H9 (cell line): ENCODE measurements around the gene ZDHHC17. TPM values are rescaled to one million over a fixed set of nuclear protein-coding genes. Genes with fewer than 3 reads are reported as not detected.

Experiments
- DNase-seq: peaks from one replicate; pipeline ENCODE4 v3.0.0-alpha.2; 2017
- H2AFZ ChIP-seq: one replicate; pipeline ENCODE4 v1.6.1; 2013; ENCODE audit warnings: mild to moderate bottlenecking, low read length, control low read depth, moderate library complexity
- H2AK5ac ChIP-seq: 2 replicates; pipeline ENCODE4 v1.6.1; 2013; ENCODE audit warnings: low read length, control low read depth, mixed read lengths; ENCODE audit not compliant: insufficient read length
- H2BK120ac ChIP-seq: one replicate; pipeline ENCODE4 v1.6.1; 2013; ENCODE audit warnings: low read depth, mild to moderate bottlenecking, low read length, control low read depth, inconsistent platforms; ENCODE audit not compliant: poor library complexity, severe bottlenecking
- H2BK12ac ChIP-seq: 2 replicates; pipeline ENCODE4 v1.6.1; 2013; ENCODE audit warnings: low read length, control low read depth, mixed read lengths, low read depth; ENCODE audit not compliant: insufficient read length
- H2BK15ac ChIP-seq: 2 replicates; pipeline ENCODE4 v1.6.1; 2013; ENCODE audit warnings: low read depth, low read length, control low read depth
- H2BK20ac ChIP-seq: one replicate; pipeline ENCODE4 v1.6.1; 2013; ENCODE audit warnings: low read depth, mild to moderate bottlenecking, low read length, control low read depth, inconsistent platforms; ENCODE audit not compliant: poor library complexity, severe bottlenecking
- H2BK5ac ChIP-seq: 2 replicates; pipeline ENCODE4 v1.6.1; 2013; ENCODE audit warnings: low read length, control low read depth, mixed read lengths; ENCODE audit not compliant: insufficient read length
- H3K14ac ChIP-seq: 2 replicates; pipeline ENCODE4 v1.6.1; 2013; ENCODE audit warnings: low read length, control low read depth; ENCODE audit not compliant: insufficient read depth
- H3K18ac ChIP-seq: 2 replicates; pipeline ENCODE4 v1.6.1; 2013; ENCODE audit warnings: low read depth, mild to moderate bottlenecking, mixed read lengths, low read length, control low read depth; ENCODE audit not compliant: insufficient read length
- H3K23ac ChIP-seq: 2 replicates; pipeline ENCODE4 v1.6.1; 2013; ENCODE audit warnings: low read length, control low read depth, mixed read lengths, low read depth; ENCODE audit not compliant: insufficient read length
- H3K23me2 ChIP-seq: 2 replicates; pipeline ENCODE4 v1.6.1; 2013; ENCODE audit warnings: low read depth, mild to moderate bottlenecking, mixed read lengths, low read length, control low read depth; ENCODE audit not compliant: insufficient read length, poor library complexity, severe bottlenecking
- H3K27ac ChIP-seq: 2 replicates; pipeline ENCODE4 v1.5.1; 2013; ENCODE audit warnings: low read length, control low read depth, mixed read lengths, low read depth; ENCODE audit not compliant: insufficient read length
- H3K27me3 ChIP-seq: 2 replicates; pipeline ENCODE4 v1.6.1; 2013; ENCODE audit warnings: low read length, control low read depth, inconsistent platforms; ENCODE audit not compliant: insufficient read depth
- H3K4ac ChIP-seq: 2 replicates; pipeline ENCODE4 v1.6.1; 2013; ENCODE audit warnings: low read depth, mild to moderate bottlenecking, control low read depth, inconsistent platforms, low read length, moderate library complexity
- H3K4me1 ChIP-seq: 2 replicates; pipeline ENCODE4 v1.6.1; 2013; ENCODE audit warnings: low read length, control low read depth, inconsistent platforms; ENCODE audit not compliant: insufficient read depth
- H3K4me2 ChIP-seq: 2 replicates; pipeline ENCODE4 v1.6.1; 2013; ENCODE audit warnings: low read length, control low read depth, mixed read lengths; ENCODE audit not compliant: insufficient read length, insufficient read depth
- H3K56ac ChIP-seq: 2 replicates; pipeline ENCODE4 v1.6.1; 2013; ENCODE audit warnings: low read depth, mild to moderate bottlenecking, mixed read lengths, low read length, control low read depth; ENCODE audit not compliant: insufficient read length
- H3K79me1 ChIP-seq: 2 replicates; pipeline ENCODE4 v1.6.1; 2013; ENCODE audit warnings: low read depth, mild to moderate bottlenecking, moderate library complexity, low read length, control low read depth, inconsistent platforms; ENCODE audit not compliant: insufficient read depth, poor library complexity, severe bottlenecking
- H3K79me2 ChIP-seq: 2 replicates; pipeline ENCODE4 v1.6.1; 2013; ENCODE audit warnings: low read length, control low read depth, inconsistent platforms; ENCODE audit not compliant: insufficient read depth
- H3K9ac ChIP-seq: 2 replicates; pipeline ENCODE4 v1.6.1; 2013; ENCODE audit warnings: low read length, control low read depth, mixed read lengths; ENCODE audit not compliant: insufficient read length; ENCODE audit errors: extremely low read depth
- H3K9me3 ChIP-seq: one replicate; pipeline ENCODE4 v1.6.1; 2013; ENCODE audit warnings: low read depth, low read length, inconsistent platforms; ENCODE audit not compliant: control insufficient read depth
- H3T11ph ChIP-seq: one replicate; pipeline ENCODE4 v1.6.1; 2013; ENCODE audit warnings: mild to moderate bottlenecking, low read length, control low read depth, inconsistent platforms
- H4K20me1 ChIP-seq: one replicate; pipeline ENCODE4 v1.6.1; 2013; ENCODE audit not compliant: control insufficient read depth, insufficient read length, insufficient read depth
- H4K5ac ChIP-seq: 2 replicates; pipeline ENCODE4 v1.6.1; 2013; ENCODE audit warnings: low read depth, mild to moderate bottlenecking, mixed read lengths, low read length, control low read depth; ENCODE audit not compliant: insufficient read length
- H4K8ac ChIP-seq: replicated peaks from 2 replicates; pipeline ENCODE4 v1.6.1; 2013; ENCODE audit warnings: low read length, control low read depth, mixed read lengths, low read depth; ENCODE audit not compliant: insufficient read length
- H4K91ac ChIP-seq: 2 replicates; pipeline ENCODE4 v1.6.1; 2013; ENCODE audit warnings: low read depth, mild to moderate bottlenecking, moderate library complexity, mixed read lengths, low read length, control low read depth; ENCODE audit not compliant: insufficient read length
- H3K27ac Mint-ChIP-seq, 3 experiments: 2 replicates in 2 of 3; 3 replicates in 1 of 3; pipeline ENCODE4 v1.8.0; 2020 to 2021; ENCODE audit warnings: mixed read lengths in 3 of 3, mild to moderate bottlenecking in 1 of 3, moderate library complexity in 1 of 3
- H3K27me3 Mint-ChIP-seq: 2 replicates; pipeline ENCODE4 v1.8.0; 2021; ENCODE audit warnings: low read depth, mild to moderate bottlenecking, moderate library complexity, mixed read lengths
- H3K36me3 Mint-ChIP-seq, 3 experiments: 2 replicates in 2 of 3; 3 replicates in 1 of 3; pipeline ENCODE4 v1.8.0; 2020 to 2021; ENCODE audit warnings: low read depth in 3 of 3, mixed read lengths in 3 of 3; ENCODE audit not compliant: insufficient read depth in 1 of 3
- H3K4me1 Mint-ChIP-seq, 2 experiments: 2 replicates each; pipeline ENCODE4 v1.8.0; 2020; ENCODE audit warnings: mixed read lengths in 2 of 2
- H3K4me3 Mint-ChIP-seq, 2 experiments: 2 replicates in 1 of 2; 3 replicates in 1 of 2; pipeline ENCODE4 v1.8.0; 2020 to 2021; ENCODE audit warnings: mild to moderate bottlenecking in 2 of 2, mixed read lengths in 2 of 2, moderate library complexity in 1 of 2
- H3K9me3 Mint-ChIP-seq, 2 experiments: 2 replicates in 1 of 2; 3 replicates in 1 of 2; pipeline ENCODE4 v1.8.0; 2020; ENCODE audit warnings: mild to moderate bottlenecking in 2 of 2, mixed read lengths in 2 of 2, moderate library complexity in 1 of 2
- CTCF ChIP-seq: fragments of 200-600 bp; sonication (generic); conservative IDR thresholded peaks from 3 replicates; pipeline ENCODE4 v1.8.0; 2021; ENCODE audit warnings: antibody characterized with exemption, mild to moderate bottlenecking
- WGBS: extraction: QIAGEN DNeasy Blood & Tissue Kit; methylation state at CpG from one replicate; pipeline ENCODE4 v1.1.7; 2013; ENCODE audit warnings: missing lambda C conversion rate, low lambda C conversion rate, mixed read lengths; ENCODE audit not compliant: insufficient read length; ENCODE audit errors: extremely low coverage; 5-methylcytosine and 5-hydroxymethylcytosine counted together
- long read RNA-seq: library from polyadenylated mRNA; unstranded; transcript quantifications from one replicate; pipeline ENCODE4 v2.0.0, GENCODE V29; 2020
- total RNA-seq: library from RNA; stranded (reverse); gene quantifications from 2 replicates; pipeline ENCODE4 v1.2.1, GENCODE V29; 2021

Gene ZDHHC17
- 27.7 and 32.6 TPM in 2 replicates for total RNA-seq
- long read RNA-seq, full-length matches to known transcripts, result 15 of 43 reads
- long read RNA-seq, partial matches to known transcripts, result 8 of 43 reads
- long read RNA-seq, other reads (novel, unspliced or antisense), result 20 of 43 reads

GRCh38 chr12:76763746-76764675 is at the start of gene ZDHHC17:
TSS of gene ZDHHC17 (plus strand) at chr12:76764115. CDS start at chr12:76764237, 122 bp downstream.
- H4K91ac ChIP-seq, result peak within 1 kb of the TSS; percentile 94
- H3K4ac ChIP-seq, result no peak within 1 kb of the TSS; the same call in 1 of the 2 replicates
- H3K79me1 ChIP-seq, result no peaks in the 10 kb centered on the region
- H3K4me2 ChIP-seq, result peak within 1 kb of the TSS; percentile 91
- H3K27ac ChIP-seq, result peak within 1 kb of the TSS; percentile 97
- no peak for TF ChIP-seq CTCF
- peak within 1 kb of the TSS; percentile 100 for H3K14ac ChIP-seq
- H3K9me3 Mint-ChIP-seq, result peaks cover 0 to 2% of the 10 kb centered on the region in 2 experiments; a peak in 1 of 5 replicates
- H3K4me1 Mint-ChIP-seq, result peaks cover 30 to 31% of the 10 kb centered on the region in 2 experiments
- no peaks in the 10 kb centered on the region; the same call in 1 of the 2 replicates for H3K4me1 ChIP-seq
- peak within 1 kb of the TSS; percentile 87 for H2AFZ ChIP-seq
- H3K27me3 ChIP-seq, result no peaks in the 10 kb centered on the region
- H3K18ac ChIP-seq, result peak within 1 kb of the TSS; percentile 100
- 0 out of 2 replicates have a peak within 1 kb of the TSS, but pooled peaks have one; percentile 91 for H2BK15ac ChIP-seq
- DNase-seq, result peak; percentile 95
- H4K20me1 ChIP-seq, result no peaks in the 10 kb centered on the region
- no peak within 1 kb of the TSS for H3K23ac ChIP-seq
- peak within 1 kb of the TSS; percentile 98 to 99 (median 99) for H3K27ac Mint-ChIP-seq
- WGBS, result no CpG with 5 or more reads among the region's 93 CpGs
- H4K8ac ChIP-seq, result peak within 1 kb of the TSS; percentile 86
- no peak within 1 kb of the TSS for H2BK20ac ChIP-seq
- peak within 1 kb of the TSS; percentile 99 for H2BK5ac ChIP-seq
- H3T11ph ChIP-seq, result peak within 1 kb of the TSS; percentile 22
- peak within 1 kb of the TSS; percentile 98 for H4K5ac ChIP-seq
- peaks cover 26% of the 10 kb centered on the region for H3K79me2 ChIP-seq
- H3K9me3 ChIP-seq, result no peaks in the 10 kb centered on the region
- H3K9ac ChIP-seq, result peak within 1 kb of the TSS; percentile 100
- H3K36me3 Mint-ChIP-seq, result peaks cover 0 to 10% (median 0%) of the 10 kb centered on the region in 3 experiments; a peak in 2 of 7 replicates
- H3K4me3 Mint-ChIP-seq, result peak within 1 kb of the TSS; percentile 97 to 98
- peak within 1 kb of the TSS; percentile 100 for H2BK12ac ChIP-seq
- no peak within 1 kb of the TSS for H2BK120ac ChIP-seq
- peak within 1 kb of the TSS; percentile 97 for H3K56ac ChIP-seq
- H3K27me3 Mint-ChIP-seq, result no peaks in the 10 kb centered on the region; the same call in 1 of the 2 replicates
- H2AK5ac ChIP-seq, result no peak within 1 kb of the TSS
- peaks cover 5% of the 10 kb centered on the region for H3K23me2 ChIP-seq
